ENCODE data around the gene PLEKHG4B. TPM values are rescaled to one million over a fixed set of nuclear protein-coding genes. Genes with fewer than 3 reads are reported as not detected.

PLEKHG4B gene
- total RNA-seq, 1 donor from 2014 or later = 0.03 TPM

DNA sequence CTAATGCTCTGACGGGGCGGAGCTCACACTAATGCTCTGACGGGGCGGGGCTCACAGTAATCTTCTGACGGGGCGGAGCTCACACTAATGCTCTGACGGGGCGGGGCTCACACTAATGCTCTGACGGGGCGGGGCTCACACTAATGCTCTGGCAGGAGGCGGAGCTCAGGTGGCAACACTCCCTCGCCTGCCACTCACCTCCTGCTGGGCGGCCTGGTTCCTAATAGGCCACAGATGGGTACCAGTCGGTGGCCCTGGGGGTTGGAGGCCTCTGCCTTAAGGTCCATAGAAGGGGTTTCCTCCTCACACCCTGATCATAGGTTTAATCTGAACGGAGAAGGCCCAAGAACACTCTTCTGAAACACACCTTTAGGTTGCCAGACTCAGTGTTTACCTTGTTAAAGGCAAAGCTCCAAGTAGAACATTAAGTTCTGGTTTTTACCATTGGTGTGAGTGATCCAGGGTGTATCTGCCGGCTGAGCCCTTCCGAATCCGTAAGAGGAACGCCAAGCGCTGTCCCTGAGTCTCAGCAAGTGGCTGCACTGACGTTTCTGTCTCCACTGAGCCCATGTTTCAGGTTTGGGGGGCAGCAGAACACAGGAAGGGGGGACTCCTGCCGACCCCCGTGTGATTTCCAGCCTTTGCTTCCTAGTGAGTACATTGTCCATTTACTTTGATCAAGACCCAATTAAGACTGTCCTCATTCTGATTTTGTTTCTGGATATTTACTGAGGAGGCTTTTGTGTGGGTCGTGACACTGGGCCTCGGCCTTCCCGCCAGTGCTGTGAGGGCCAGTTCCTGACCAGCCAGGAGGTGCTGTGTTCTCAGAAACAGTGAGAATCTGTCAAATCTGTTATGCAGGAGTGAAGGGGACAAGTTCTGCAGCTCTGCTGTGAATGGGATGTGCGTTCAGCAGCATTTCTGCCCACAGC lies 74.7 kb downstream of the PLEKHG4B start:
- DNase-seq (ENCODE audit: low spot score) = peak; percentile 33
- intact Hi-C loops (cut with DNase I) = no loop called here

DNA sequence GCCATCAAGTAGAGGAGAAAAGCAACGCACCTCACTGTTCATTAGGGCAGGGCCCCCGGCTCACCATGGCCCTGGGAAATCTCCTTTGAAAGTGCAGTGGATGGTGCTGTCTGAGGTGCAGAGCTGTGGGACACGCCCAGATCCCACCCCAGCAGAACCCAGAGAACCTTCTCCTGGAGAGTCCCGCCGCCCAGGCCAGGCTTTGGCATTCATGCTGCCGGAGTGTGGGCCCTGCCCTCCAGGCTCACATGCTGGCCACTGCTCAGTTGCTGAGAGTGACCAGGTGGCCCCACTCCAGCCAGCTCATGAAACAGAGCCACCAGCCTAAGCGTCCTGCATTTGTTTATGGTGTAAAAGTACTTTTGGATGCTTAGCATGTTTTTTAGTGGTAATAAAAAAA lies 75.5 kb downstream of the PLEKHG4B start:
- DNase-seq (ENCODE audit: low spot score) = peak; percentile 71
- intact Hi-C loops (cut with DNase I) = no loop called here

DNA sequence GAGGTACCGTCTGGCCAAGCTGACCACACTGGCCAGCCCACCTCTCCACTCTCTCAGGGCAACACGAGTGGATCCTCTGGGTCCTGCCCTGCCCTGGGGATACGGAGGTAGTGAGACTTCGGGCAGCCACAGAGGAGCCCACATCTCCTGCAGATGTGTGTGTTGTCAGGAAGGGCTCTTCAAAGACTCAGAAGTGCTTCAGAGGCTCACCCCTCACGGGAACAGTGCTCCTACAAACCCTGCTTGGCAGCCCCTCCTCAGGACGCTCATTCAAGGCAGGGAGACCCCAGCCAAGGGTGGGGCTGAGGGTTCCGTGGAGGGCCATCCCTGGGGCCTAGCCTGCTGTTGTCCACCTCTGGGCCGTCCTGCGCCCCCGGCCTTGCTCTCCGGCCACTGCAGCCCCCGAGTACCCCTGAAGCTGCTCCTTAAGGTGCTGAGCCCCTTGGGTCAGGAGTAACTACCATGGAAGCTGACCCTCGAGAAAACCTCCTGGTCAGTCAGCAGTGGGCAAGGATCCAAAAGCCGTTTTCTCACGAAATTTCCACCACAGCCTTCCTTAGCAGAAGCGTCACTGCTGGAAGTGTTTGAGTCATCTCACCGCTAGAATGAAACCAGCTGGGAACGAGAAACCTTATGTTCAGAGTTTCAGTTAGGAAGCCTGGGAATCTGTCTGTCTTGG lies 76.2 kb downstream of the PLEKHG4B start:
- intact Hi-C loops (cut with DNase I) = no loop called here
- DNase-seq (ENCODE audit: low spot score) = peak; percentile 53

DNA sequence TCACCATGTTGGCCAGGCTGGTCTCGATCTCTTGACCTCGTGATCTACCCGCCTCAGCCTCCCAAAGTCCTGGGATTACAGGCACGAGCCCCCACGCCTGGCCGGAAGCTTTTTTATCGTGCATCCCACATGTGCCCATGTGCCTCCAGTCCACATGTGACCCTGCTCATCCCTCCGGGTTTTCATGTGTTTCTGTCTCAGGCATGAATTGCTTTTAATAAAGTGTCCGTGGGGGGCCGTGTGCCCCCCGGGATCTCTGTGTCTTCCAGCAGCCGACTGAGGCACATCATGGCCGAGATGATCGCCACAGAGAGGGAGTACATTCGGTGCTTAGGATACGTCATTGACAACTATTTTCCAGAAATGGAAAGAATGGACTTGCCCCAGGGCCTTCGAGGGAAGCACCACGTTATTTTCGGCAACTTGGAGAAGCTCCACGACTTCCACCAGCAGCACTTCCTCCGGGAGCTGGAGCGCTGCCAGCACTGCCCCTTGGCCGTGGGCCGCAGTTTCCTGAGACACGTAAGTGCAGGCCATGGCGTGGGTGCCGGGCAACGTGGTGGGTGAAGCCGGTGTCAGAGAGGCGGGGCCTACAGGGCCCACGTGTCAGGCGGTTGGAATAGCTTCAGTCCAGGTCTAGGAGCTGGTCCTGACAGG lies 77.2 kb downstream of the PLEKHG4B start:
- intact Hi-C loops (cut with DNase I) = no loop called here

DNA sequence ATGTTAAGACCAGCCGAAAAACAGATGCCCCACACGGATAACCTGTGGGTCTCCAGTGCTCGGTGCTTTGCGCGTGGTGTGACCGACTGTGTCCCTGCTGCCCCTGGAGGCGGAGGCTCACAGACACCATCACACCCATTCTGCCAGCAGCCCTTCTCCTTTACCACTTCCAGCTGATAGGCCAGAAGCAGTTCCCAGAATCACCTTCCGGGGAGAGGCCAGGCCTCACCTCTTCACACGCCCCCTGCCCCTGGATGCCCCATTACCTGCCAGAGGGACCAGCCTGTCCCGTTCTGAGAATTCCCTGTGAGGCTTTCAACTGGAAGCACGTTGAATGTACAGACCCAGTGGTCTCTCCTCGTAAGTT lies 77.7 kb downstream of the PLEKHG4B start:
- peak; percentile 61 for DNase-seq (ENCODE audit: low spot score)
- intact Hi-C loops (cut with DNase I) = no loop called here

More for the DNA sequence above, 77.2 kb downstream of the PLEKHG4B start:
- DNase-seq (ENCODE audit: low spot score) = peak; percentile 80

DNA sequence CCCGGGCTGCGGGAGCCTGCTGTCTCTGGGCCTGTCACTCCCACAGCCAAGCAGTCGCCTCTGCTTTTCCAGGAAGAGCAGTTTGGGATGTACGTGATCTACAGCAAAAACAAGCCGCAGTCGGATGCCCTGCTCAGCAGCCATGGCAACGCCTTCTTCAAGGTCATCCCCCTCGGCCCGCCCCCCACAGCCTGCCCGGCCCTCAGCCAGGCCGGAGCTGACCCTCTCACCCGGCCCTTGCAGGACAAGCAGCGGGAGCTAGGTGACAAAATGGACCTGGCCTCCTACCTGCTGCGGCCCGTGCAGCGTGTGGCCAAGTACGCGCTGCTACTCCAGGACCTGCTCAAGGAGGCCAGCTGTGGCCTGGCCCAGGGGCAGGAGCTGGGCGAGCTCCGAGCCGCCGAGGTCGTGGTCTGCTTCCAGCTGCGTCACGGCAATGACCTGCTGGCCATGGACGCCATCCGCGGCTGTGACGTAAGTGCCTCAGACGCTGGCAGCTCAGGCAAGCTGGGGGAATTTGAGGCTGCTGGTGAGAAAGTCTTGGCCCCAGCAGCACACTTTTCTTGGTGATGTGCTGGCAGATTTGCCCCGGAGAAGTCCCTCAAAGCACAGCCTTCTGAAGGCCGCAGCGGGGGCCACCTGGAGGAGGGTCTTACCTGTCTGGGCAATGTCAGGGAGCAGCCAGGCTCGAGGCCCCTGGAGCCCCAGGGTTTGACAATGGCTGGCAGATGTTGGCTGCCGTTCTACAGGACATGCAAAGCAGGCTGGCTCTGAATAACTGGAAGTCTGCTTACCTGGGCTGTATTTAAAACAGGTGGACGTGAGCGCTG lies 79.2 kb downstream of the PLEKHG4B start:
- peak; percentile 74 for DNase-seq (ENCODE audit: low spot score)
- intact Hi-C loops (cut with DNase I) = no loop called here

DNA sequence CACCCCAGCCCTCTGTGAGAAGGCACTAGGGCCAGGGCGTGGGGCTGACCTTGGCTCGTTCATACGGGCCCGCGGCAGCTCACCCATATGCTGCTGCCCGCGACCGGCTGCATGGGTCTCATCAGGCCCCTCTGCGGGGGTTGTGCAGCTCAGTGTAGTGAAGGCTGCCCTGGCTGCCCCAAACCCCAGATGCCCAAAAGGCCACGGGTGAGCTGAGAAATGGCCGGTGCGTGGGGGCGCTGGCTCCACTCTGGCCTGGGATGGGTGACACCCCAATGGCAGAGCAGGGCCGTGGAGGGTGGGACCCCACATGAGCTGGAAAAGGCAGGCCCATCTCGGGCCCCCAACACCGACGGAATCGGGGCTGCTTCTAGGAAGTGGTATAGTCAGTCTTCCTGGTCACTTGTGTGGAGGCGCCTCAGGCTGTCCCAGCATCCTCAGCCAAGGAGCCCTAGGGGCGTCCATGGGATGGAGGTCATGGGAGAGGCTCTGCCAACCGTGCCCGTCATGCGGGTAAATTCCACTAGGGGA lies 79.9 kb downstream of the PLEKHG4B start:
- DNase-seq (ENCODE audit: low spot score) = peak; percentile 73
- intact Hi-C loops (cut with DNase I) = no loop called here

DNA sequence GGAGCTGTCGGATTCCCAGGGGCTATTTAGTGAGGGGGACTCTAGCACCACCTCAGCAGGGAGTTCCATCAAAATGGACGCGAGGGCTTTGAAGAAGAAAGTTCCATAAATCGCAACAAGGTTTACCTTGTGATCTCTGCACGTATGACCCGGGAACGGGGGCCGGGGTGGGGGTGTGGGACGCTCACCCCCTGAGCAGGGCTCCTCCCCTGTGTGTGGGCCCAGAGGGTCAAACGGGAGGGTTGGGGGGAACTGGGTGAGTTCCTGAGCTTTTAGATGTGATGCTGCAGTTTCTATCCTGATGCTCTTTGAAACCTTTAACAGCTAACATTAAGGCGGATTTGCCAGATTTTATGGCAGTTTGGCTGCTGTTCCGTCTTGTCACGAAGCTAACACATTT lies 80.5 kb downstream of the PLEKHG4B start:
- intact Hi-C loops (cut with DNase I) = no loop called here
- peak; percentile 26 for DNase-seq (ENCODE audit: low spot score)

DNA sequence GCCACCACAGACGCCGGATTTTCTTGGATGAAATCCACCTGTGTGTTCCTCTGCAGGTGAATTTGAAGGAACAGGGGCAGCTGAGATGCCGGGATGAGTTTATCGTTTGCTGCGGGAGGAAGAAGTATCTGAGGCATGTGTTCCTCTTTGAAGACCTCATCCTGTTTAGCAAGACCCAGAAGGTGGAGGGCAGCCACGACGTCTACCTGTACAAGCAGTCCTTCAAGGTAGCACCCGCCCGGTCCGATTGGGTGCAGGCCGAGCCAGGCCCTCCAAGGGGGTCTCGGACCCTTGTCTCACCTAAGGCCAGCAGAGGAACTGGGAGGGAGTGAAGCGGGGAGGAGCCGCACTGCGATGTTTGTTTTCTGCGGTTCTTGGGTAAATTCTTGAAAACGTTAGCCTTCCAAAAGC lies 80.9 kb downstream of the PLEKHG4B start:
- peak; percentile 67 for DNase-seq (ENCODE audit: low spot score)
- intact Hi-C loops (cut with DNase I) = no loop called here

DNA sequence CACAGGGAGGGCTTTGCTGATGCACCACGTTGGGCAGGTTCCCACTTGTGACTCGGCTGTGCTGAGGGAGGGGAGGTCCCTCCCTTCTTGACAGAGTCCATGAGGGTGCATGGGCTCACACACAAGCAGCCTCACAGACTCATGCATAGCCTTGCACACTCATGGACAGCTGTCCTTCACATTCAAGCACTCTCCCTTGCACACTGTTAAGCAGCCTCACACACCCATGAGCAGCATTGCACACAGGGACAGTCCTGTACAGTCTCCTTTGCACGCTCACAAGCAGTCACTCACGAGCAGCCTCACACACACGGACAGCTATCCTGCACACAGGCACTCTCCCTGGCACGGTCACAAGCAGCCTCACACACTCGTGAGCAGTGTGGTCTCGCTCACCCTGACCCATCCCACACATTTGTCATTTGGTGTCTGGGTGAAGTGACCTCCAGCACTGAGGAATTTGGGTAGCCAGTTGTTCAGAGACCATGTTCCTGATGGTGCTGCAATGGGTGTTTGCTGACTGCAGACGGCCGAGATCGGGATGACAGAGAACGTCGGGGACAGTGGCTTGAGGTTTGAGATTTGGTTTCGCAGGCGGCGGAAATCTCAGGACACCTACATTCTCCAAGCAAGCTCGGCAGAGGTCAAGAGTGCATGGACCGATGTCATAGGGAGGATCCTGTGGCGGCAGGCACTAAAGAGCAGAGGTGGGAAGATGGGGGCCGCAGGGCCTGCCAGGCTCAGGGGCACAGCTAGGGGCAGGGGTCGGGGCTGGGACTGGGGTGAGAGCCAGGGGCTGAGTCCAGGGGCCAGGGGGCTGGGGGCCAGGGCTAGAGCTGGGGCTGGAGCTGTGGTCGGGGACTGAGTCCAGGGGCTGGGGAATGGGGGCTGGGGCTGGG lies 81.7 kb downstream of the PLEKHG4B start:
- intact Hi-C loops (cut with DNase I) = no loop called here
- DNase-seq (ENCODE audit: low spot score) = peak; percentile 39

DNA sequence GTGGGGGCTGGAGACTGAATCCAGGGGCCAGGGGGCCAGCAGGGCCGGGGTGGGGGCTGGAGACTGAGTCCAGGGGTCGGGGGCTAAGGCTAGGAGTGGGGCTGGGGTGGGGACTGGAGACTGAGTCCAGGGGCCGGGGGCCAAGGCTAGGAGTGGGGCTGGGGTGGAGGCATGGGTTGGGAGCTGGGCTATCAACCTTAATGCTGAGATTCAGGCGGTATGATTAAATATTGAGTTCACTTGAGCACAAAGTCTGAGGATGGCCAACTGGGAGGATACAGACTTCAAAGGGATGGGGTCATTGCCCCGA lies 82.3 kb downstream of the PLEKHG4B start:
- peak; percentile 5 for DNase-seq (ENCODE audit: low spot score)
- intact Hi-C loops (cut with DNase I) = no loop called here

DNA sequence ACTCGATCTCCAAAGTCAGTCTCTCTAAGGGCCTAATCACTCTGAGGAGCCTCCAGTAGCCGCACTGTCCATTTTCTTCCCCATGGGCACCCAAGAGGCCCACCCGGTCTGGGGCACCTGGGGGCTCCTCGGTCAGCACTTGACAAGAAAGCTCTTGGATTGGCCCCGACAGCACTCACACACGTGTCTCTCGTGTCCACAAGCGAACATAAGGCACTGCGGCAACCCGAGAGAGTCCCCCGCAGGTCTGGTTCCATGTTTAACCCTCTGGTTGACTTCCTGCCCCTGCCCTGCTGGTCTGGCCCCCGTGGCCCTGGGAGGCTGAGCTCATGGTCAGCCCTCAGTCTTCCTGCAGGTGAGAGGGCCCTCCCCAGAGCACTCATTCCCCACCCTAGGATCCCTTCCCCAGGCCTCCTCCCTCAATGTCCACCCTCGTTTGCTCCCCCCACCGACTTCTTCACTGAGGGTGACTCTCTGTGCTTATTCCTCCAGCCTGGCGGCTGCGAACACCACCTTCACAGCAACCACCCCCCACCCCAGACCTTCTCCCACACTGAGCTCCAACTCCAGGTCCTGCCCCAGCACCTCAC lies 83.0 kb downstream of the PLEKHG4B start:
- intact Hi-C loops (cut with DNase I) = no loop called here
- DNase-seq (ENCODE audit: low spot score) = peak; percentile 67

DNA sequence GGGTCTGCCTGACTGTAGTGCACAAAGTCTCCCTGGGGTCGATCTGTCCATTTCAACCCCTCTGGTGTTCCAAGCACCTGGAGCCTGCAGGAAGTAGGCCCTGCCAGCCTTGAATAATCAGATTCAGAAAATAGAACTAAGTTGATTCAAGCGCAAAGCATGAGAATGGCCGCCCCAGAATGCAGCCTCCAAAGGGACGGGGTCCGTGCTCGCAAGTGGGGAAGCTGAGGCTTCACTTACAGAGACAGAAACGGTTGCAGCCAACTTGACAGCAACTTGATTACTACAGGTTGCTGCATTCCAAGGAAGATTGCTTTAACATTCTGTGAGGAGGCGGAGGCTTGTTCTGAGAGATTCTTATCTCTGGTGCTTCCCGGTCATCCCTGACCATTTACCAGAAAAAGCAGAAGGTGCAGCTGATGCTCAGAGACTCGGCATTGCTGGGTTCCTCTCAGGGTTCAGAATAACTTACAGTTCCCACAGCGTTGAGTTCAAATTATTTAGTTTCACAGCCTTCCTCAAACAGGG lies 84.4 kb downstream of the PLEKHG4B start:
- DNase-seq (ENCODE audit: low spot score) = no peak
- intact Hi-C loops (cut with DNase I) = no loop called here

DNA sequence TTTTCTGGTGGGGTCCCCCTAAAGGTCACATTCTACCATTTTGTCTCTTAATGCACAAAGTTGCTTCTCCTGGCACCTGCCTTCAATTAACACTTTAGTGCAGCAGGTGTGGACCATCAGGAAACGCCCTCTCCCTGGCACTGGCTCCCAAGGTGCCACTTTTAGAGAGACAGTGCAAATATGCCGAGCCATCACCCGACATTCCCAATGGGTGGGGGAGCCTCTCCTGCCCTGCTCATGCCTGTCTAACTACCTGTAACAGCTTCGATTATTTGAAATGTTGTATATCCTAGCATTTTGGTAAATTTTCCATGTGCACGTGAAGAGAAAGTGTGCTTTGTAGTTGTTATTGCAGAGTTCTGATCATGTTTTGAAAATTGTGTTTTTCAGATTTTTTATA lies 86.1 kb downstream of the PLEKHG4B start:
- no peak for DNase-seq (ENCODE audit: low spot score)
- intact Hi-C loops (cut with DNase I) = no loop called here

DNA sequence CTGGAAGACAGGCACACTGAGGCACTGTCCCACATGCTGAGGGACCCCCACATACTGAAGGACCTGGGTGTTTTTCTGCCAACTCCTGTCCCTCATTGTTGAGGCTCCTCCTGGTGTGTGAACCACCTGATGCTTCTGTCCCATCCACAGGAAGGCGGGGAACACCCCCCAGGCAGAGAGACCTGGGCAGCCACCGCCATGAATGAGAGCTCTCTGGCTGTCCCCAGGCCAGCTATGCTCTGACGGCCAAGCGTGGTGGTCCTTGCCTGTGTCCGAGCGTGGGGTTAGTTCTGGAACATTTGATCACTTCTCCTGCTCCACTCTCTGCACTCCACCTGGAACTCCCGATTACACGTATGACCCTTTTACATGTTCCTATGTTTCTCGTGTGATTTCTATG lies 87.4 kb downstream of the PLEKHG4B start:
- no peak for DNase-seq (ENCODE audit: low spot score)
- intact Hi-C loops (cut with DNase I) = no loop called here

DNA sequence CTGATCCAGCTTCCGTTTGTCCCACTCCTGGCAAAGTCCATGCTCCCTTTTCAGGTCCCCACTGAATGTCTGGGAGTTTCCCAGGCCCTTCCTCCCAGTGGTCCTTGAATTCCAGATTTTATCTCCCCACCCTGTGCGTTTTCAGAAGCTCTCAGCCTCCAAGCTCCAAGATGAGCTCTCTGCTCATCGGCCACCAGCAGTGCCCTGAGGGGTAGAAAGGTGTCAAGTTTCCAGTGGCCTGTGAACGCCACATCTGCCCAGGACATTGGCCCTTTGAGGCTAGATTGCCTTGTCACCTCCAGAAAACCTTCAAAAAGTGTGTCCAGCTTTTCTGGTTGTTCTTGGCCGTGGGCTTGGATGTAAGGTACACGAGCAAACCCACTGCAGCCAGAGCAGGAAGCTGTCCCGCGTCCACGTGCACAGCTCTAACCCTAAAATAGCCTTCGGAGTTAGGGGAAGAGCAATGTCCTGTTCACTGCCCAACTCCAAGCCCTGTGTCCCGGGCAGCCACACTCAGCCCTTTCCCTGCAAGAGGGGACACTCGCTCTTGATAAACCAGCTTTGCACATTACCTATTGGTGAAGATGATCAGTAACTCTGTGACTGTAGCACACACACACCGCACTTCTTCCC lies 88.4 kb downstream of the PLEKHG4B start:
- DNase-seq (ENCODE audit: low spot score) = no peak
- intact Hi-C loops (cut with DNase I) = no loop called here

DNA sequence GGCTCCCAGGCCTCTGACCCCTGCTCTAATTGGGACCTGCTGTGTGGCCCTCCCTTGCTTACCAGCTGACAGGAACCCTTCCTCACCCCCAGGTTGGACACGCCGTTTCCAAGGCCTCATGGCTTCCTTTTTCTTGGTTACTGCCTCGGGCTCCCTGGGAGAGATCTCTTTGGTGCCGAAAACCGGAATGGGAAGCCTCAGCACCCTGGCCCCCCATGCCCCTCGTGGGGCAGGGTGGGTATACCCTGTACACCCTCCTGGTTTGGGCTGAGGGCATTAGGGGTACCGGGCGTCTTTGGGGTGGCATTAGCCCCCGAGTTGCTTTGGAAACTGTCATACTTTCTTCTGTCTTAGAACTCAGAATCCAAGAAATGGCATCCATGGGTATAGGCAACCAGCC lies 89.2 kb downstream of the PLEKHG4B start:
- intact Hi-C loops (cut with DNase I) = no loop called here
- DNase-seq (ENCODE audit: low spot score) = no peak

DNA sequence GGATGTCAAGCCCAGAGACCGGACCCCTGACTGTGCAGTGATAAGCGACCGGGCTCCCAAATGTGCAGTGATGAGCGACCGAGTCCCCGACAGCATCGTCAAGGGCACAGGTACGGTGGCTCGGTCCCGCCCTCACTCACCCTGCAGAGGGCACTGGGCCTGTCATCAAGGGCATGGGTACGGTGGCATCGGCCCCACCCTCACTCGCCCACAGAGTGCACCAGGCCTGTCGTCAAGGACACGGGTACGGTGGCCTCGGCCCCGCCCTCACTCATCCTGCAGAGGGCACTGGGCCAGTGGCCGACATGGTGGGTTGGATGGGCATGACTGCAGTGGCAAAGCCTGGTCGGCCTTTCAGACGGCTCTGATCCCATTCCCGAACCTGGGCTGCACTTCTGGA lies 89.6 kb downstream of the PLEKHG4B start:
- no peak for DNase-seq (ENCODE audit: low spot score)
- intact Hi-C loops (cut with DNase I) = no loop called here
